Parathyroid adenoma (tissue), 2 donors: ENCODE results near the gene RNPEP.
A peak's percentile ranks its signal among the peaks of the same experiment; 100 is the strongest.
"Not testable (repeated sequence)": the region's sequence is repeated elsewhere in the genome, so short reads cannot be mapped to it uniquely, and the experiment has no call there.

Source experiments
- H2AFZ ChIP-seq: fragments of 300-600 bp; sonication (generic); one replicate; pipeline ENCODE4 v1.7.0; 2017; ENCODE audit warnings: antibody characterized with exemption, mild to moderate bottlenecking
- H3K27ac ChIP-seq: fragments of 300-600 bp; sonication (generic); one replicate; pipeline ENCODE4 v1.7.0; 2017
- H3K27me3 ChIP-seq: fragments of 300-600 bp; sonication (generic); one replicate; pipeline ENCODE4 v1.7.0; 2017; ENCODE audit warnings: low read length; ENCODE audit not compliant: control insufficient read depth, insufficient read depth
- H3K36me3 ChIP-seq: fragments of 300-600 bp; sonication (generic); one replicate; pipeline ENCODE4 v1.7.0; 2017; ENCODE audit warnings: low read length; ENCODE audit not compliant: control insufficient read depth, insufficient read depth
- H3K4me1 ChIP-seq: fragments of 300-600 bp; sonication (generic); one replicate; pipeline ENCODE4 v1.7.0; 2017; ENCODE audit warnings: control low read depth
- H3K4me2 ChIP-seq: fragments of 300-600 bp; sonication (generic); one replicate; pipeline ENCODE4 v1.7.0; 2017; ENCODE audit warnings: low read length
- H3K4me3 ChIP-seq: fragments of 300-600 bp; sonication (generic); one replicate; pipeline ENCODE4 v1.7.0; 2017; ENCODE audit warnings: low read depth, low read length
- H3K79me2 ChIP-seq: fragments of 300-600 bp; sonication (generic); one replicate; pipeline ENCODE4 v1.7.0; 2017; ENCODE audit warnings: control low read depth
- H3K9ac ChIP-seq: fragments of 300-600 bp; sonication (generic); one replicate; pipeline ENCODE4 v1.7.0; 2017; ENCODE audit warnings: mild to moderate bottlenecking
- H3K9me3 ChIP-seq: fragments of 300-600 bp; sonication (generic); one replicate; pipeline ENCODE4 v1.7.0; 2017; ENCODE audit warnings: low read length; ENCODE audit not compliant: control insufficient read depth
- TF ChIP-seq, protein P1 (sequence below): fragments of 300-600 bp; sonication (generic); IDR thresholded peaks from one replicate; pipeline ENCODE4 v1.7.0; 2017; ENCODE audit warnings: antibody characterized with exemption, mild to moderate bottlenecking
- donor health status: primary hyperparathyroidism.

Gene RNPEP

DNA sequence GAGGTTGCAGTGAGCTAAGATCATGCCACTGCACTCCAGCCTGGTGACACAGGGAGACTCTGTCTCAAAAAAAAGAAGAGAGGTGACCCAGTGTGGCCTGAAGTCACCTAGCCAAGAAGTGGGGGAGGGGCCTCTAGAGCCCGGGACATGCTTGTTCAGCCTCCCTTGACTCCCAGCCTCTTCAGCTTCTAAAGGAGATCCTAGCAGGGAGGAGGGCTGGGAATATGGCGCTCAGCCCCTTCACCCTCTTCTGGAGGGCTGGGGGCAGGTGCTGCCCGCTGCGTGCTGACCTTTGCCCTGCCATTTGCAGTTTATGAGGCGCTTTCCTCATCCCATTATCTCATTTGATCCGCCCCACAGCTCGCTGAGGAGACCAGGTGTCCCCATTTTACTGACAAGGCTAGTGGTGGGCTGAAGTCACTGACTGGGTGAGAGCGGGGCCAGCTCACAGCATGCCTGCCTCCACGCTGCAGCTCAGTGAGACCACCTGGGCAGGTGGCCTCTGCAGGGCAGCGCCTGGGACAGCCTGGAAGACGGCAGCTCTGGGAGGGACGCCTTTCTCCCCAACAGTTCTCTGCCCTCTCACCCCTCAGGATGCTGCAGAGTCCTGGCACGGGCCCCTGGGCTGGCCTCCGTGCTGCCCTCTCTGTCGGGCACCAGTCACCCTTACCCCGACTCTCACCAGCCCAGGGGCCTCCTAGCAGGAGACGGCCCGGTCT lies 35.5 kb downstream of the RNPEP start:
- no peak overlapping the region for H3K9ac ChIP-seq
- H3K27ac ChIP-seq, result peak overlapping the region; percentile 90
- H3K4me2 ChIP-seq, result peak overlapping the region; percentile 14
- no peaks in the 10 kb centered on the region for H3K36me3 ChIP-seq
- TF ChIP-seq, protein P1, sequence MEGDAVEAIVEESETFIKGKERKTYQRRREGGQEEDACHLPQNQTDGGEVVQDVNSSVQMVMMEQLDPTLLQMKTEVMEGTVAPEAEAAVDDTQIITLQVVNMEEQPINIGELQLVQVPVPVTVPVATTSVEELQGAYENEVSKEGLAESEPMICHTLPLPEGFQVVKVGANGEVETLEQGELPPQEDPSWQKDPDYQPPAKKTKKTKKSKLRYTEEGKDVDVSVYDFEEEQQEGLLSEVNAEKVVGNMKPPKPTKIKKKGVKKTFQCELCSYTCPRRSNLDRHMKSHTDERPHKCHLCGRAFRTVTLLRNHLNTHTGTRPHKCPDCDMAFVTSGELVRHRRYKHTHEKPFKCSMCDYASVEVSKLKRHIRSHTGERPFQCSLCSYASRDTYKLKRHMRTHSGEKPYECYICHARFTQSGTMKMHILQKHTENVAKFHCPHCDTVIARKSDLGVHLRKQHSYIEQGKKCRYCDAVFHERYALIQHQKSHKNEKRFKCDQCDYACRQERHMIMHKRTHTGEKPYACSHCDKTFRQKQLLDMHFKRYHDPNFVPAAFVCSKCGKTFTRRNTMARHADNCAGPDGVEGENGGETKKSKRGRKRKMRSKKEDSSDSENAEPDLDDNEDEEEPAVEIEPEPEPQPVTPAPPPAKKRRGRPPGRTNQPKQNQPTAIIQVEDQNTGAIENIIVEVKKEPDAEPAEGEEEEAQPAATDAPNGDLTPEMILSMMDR, result no peak
- H2AFZ ChIP-seq, result peak overlapping the region; percentile 69
- no peaks in the 10 kb centered on the region for H3K27me3 ChIP-seq
- no peaks in the 10 kb centered on the region for H3K9me3 ChIP-seq
- H3K4me3 ChIP-seq, result no peak overlapping the region
- H3K79me2 ChIP-seq, result no peaks in the 10 kb centered on the region
- H3K4me1 ChIP-seq, result peaks cover 34% of the 10 kb centered on the region

DNA sequence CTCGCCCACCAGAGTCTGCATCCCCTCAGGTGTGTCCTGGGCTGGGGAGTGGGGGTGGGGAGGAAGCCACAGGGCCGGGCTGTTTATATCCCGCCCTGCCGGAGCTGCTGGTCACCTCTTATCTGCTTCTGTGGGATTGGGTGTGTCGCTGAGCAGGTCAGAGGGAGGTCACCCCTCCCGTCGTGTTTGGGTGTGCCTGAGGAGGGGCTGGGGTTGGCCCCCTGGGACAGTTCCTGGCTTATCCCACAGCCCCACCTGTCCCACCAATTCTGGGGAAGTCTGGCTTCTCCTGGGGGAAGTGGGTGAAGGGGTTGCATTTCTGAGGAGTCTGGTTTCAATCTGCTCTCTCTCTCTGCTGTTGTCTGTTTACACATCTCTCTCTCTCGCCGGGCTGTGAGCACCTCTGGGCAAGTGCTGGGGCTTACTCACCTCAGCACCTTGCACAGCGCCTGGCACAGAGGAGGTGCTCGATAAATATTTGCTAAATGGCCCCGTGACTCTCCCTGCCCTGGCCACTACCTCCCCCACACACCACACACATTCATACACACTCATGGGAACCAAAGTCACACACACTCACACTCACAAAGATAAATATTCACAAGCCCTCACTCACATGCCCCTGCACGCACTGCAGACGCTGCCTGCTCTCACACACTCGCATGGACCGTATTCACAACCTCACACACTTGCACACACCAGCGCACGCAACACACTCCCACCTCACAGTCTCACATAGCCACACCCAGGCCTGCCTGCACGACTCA lies 36.2 kb downstream of the RNPEP start:
- no peak overlapping the region for H3K27ac ChIP-seq
- peaks cover 36% of the 10 kb centered on the region for H3K4me1 ChIP-seq
- H3K4me3 ChIP-seq, result no peak overlapping the region
- no peaks in the 10 kb centered on the region for H3K9me3 ChIP-seq
- TF ChIP-seq, protein P1, result no peak
- H3K9ac ChIP-seq, result no peak overlapping the region
- H3K79me2 ChIP-seq, result no peaks in the 10 kb centered on the region
- no peaks in the 10 kb centered on the region for H3K27me3 ChIP-seq
- H2AFZ ChIP-seq, result peak overlapping the region; percentile 69
- peak overlapping the region; percentile 14 for H3K4me2 ChIP-seq
- no peaks in the 10 kb centered on the region for H3K36me3 ChIP-seq

DNA sequence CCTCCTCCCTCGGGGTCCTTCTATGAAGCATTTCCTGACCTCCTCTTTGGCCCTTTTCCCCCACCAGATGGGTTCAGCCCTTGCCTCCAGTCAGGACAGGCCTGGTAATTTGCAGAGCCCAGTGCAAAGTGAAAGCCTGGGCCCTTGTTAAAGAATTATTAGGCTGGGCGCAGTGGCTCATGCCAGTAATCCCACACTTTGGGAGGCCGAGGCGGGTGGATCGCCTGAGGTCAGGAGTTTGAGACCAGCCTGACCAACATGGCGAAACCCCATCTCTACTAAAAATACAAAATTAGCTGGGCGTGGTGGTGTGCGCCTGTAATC lies 36.7 kb downstream of the RNPEP start:
- not testable (repeated sequence) for H3K9me3 ChIP-seq, H3K27ac ChIP-seq, H3K9ac ChIP-seq, H3K36me3 ChIP-seq, H3K4me2 ChIP-seq, H3K4me3 ChIP-seq, H3K79me2 ChIP-seq, H3K27me3 ChIP-seq
- Histone ChIP-seq H2AFZ (peak overlapping the region; percentile 69), H3K4me1 (peaks cover 36% of the 10 kb centered on the region)

DNA sequence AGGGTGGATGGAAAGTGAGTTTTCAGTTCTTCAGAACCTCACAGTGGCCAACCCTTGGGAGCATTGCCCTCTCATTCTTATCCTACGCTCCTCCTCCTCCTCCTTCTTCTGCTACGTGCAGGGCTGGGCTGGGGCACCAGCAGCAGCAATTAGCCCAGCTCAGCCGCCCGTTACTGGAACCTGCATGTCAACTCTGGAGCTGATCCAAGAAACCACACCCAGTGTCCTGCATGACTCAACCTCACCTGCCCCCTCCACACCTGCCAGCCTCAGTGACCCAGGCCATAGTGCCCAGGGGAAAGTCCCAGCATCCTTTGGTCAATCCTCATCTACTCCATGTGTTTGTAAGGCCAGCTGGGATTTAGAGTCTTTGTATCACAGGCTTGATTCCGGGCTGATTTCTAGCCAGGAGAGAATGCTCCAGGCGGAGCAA lies 40.6 kb downstream of the RNPEP start:
- H3K4me3 ChIP-seq, result no peak overlapping the region
- TF ChIP-seq, protein P1, result no peak
- no peak overlapping the region for H3K9ac ChIP-seq
- H3K79me2 ChIP-seq, result no peaks in the 10 kb centered on the region
- H3K9me3 ChIP-seq, result no peaks in the 10 kb centered on the region
- no peak overlapping the region for H3K27ac ChIP-seq
- H3K4me2 ChIP-seq, result peak overlapping the region; percentile 13
- H3K27me3 ChIP-seq, result no peaks in the 10 kb centered on the region
- peaks cover 12% of the 10 kb centered on the region for H3K4me1 ChIP-seq
- H3K36me3 ChIP-seq, result no peaks in the 10 kb centered on the region
- no peak overlapping the region for H2AFZ ChIP-seq

DNA sequence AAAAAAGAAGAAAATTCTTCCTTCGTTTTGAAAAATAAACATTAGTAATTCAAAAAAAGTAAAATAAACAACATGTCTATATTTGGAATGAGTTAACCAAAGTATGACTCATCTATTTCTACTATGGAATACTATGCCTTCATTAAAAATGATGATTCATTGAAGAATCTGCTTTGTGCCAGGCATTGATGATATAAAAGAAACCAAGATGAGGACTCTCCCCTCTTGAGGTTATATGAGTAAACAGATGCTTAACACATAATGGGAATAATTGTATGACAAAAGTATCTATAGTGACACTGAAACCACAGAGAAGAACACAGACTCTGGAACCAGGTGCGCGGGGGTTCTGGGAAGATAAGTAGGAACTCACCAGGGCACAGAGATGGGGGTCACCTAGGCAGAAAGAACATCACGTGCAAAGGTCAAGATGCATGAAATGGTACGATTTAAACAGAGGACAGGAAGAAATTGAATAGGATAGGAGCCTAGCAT lies 46.8 kb downstream of the RNPEP start:
- H3K9me3 ChIP-seq, result no peaks in the 10 kb centered on the region
- TF ChIP-seq, protein P1, result no peak
- no peaks in the 10 kb centered on the region for H3K79me2 ChIP-seq
- H3K4me3 ChIP-seq, result no peak overlapping the region
- no peak overlapping the region for H2AFZ ChIP-seq
- H3K9ac ChIP-seq, result no peak overlapping the region
- no peaks in the 10 kb centered on the region for H3K4me1 ChIP-seq
- no peaks in the 10 kb centered on the region for H3K36me3 ChIP-seq
- no peaks in the 10 kb centered on the region for H3K27me3 ChIP-seq
- H3K4me2 ChIP-seq, result no peak overlapping the region
- H3K27ac ChIP-seq, result no peak overlapping the region
